HG02840 (cell line): ENCODE measurements around the gene TGM3.

ENCODE experiments used
- ATAC-seq: cut with Tn5 transposase; IDR thresholded peaks from one replicate; pipeline ENCODE4 v1.9.1; 2021; ENCODE audit warnings: mild to moderate bottlenecking, moderate library complexity, moderate number of reproducible peaks; ENCODE audit not compliant: unreplicated experiment, low FRiP score

TGM3 gene

GRCh38 chr20:2333821-2334220 is 38.0 kb downstream of the TGM3 start:
- ATAC-seq, result no peak

GRCh38 chr20:2335096-2335870 is 39.5 kb downstream of the TGM3 start:
- no peak for ATAC-seq

- ATAC-seq, result no peak
These were observed 40.7 kb downstream of the TGM3 start for GRCh38 chr20:2336471-2336870.

- no peak for ATAC-seq
These were observed 41.3 kb downstream of the TGM3 start for GRCh38 chr20:2337142-2337541.

GRCh38 chr20:2338411-2339066 is 42.7 kb downstream of the TGM3 start:
- no peak for ATAC-seq

- no peak for ATAC-seq
These were observed 44.3 kb downstream of the TGM3 start for GRCh38 chr20:2340136-2340535.

GRCh38 chr20:2340823-2341222 is 45.0 kb downstream of the TGM3 start:
- no peak for ATAC-seq

GRCh38 chr20:2341336-2341735 is 45.5 kb downstream of the TGM3 start:
- no peak for ATAC-seq

- ATAC-seq, result no peak
These were observed 46.4 kb downstream of the TGM3 start for GRCh38 chr20:2342243-2342642.

GRCh38 chr20:2346188-2346587 is 50.4 kb downstream of the TGM3 start:
- no peak for ATAC-seq

- ATAC-seq, result no peak
These were observed 52.5 kb downstream of the TGM3 start for GRCh38 chr20:2348336-2348735.

GRCh38 chr20:2349801-2350200 is 54.0 kb downstream of the TGM3 start:
- no peak for ATAC-seq

GRCh38 chr20:2350606-2351005 is 54.8 kb downstream of the TGM3 start:
- no peak for ATAC-seq

GRCh38 chr20:2353231-2353630 is 57.4 kb downstream of the TGM3 start:
- no peak for ATAC-seq

- ATAC-seq, result no peak
These were observed 61.3 kb downstream of the TGM3 start for GRCh38 chr20:2357114-2357513.

- no peak for ATAC-seq
These were observed 62.2 kb downstream of the TGM3 start for GRCh38 chr20:2358006-2358405.

GRCh38 chr20:2361035-2361593 is 65.3 kb downstream of the TGM3 start:
- ATAC-seq, result no peak

- no peak for ATAC-seq
These were observed 67.4 kb downstream of the TGM3 start for GRCh38 chr20:2363187-2363586.

- ATAC-seq, result no peak
These were observed 67.8 kb downstream of the TGM3 start for GRCh38 chr20:2363587-2363986.

GRCh38 chr20:2364044-2364443 is 68.2 kb downstream of the TGM3 start:
- ATAC-seq, result no peak

GRCh38 chr20:2365091-2365490 is 69.3 kb downstream of the TGM3 start:
- no peak for ATAC-seq

- no peak for ATAC-seq
These were observed 69.9 kb downstream of the TGM3 start for GRCh38 chr20:2365666-2366065.
